ENCODE results near the gene ARHGEF17.

DNA sequence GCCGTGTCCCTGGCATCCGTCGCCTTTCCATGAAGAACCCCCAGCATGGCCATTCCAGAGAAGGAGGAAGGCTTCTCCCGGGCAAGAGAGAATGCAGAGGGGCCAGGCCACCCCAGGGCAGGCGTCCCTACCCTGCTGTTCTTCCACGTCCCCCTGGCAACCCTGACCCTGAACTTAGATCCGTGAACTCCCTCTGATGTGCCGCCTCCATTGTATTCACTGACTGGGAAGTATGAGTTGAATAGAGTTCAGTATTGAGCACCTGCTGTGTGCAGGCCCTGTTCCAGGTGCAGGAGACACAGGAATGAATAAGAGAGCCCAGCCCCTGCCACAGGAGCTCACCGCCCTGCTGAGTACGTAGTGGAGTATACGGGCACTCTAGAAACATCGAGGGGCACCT is 39.0 kb downstream of the ARHGEF17 start:
- TF ChIP-seq, protein P1, sequence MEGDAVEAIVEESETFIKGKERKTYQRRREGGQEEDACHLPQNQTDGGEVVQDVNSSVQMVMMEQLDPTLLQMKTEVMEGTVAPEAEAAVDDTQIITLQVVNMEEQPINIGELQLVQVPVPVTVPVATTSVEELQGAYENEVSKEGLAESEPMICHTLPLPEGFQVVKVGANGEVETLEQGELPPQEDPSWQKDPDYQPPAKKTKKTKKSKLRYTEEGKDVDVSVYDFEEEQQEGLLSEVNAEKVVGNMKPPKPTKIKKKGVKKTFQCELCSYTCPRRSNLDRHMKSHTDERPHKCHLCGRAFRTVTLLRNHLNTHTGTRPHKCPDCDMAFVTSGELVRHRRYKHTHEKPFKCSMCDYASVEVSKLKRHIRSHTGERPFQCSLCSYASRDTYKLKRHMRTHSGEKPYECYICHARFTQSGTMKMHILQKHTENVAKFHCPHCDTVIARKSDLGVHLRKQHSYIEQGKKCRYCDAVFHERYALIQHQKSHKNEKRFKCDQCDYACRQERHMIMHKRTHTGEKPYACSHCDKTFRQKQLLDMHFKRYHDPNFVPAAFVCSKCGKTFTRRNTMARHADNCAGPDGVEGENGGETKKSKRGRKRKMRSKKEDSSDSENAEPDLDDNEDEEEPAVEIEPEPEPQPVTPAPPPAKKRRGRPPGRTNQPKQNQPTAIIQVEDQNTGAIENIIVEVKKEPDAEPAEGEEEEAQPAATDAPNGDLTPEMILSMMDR (conservative IDR thresholded peaks at IDR 0.05; ENCODE audit: low read depth, low read length): no peak
- TF ChIP-seq EZH2 (IDR thresholded peaks at IDR 0.05; ENCODE audit: borderline replicate concordance, low read depth, low read length, poor library complexity, severe bottlenecking): no peak

Data from A673 (cell line).